Cardiac fibroblast (primary cell): ENCODE results near the gene MAPK12.

Experiments
- DNase-seq, 2 donors: peaks; one replicate each; pipeline versions ENCODE4 v3.0.0 to v3.0.0-alpha.2; 2010; ENCODE audit warnings: low read depth in 2 of 2
- H3K4me3 ChIP-seq, 2 donors: replicated peaks in 1 of 2; 1 replicate in 1 of 2; 2 replicates in 1 of 2; pipeline ENCODE4 v1.5.1; 2011; ENCODE audit warnings: low read depth in 2 of 2, low read length in 2 of 2, mild to moderate bottlenecking in 2 of 2, moderate library complexity in 1 of 2
- CTCF ChIP-seq: IDR thresholded peaks from one replicate; pipeline ENCODE4 v1.5.1; 2011; ENCODE audit warnings: low read depth, mild to moderate bottlenecking, low read length, inconsistent platforms

MAPK12 gene

GRCh38 chr22:50260801-50261614 is 475 bp downstream of the MAPK12 start:
- H3K4me3 ChIP-seq = peak overlapping the region; percentile 63 to 72
- peak; percentile 69 to 71 for DNase-seq
- no peak for TF ChIP-seq CTCF

GRCh38 chr22:50260434-50260800 is 1.1 kb downstream of the MAPK12 start:
- H3K4me3 ChIP-seq = peak overlapping the region; percentile 63 to 72
- TF ChIP-seq CTCF = no peak
- DNase-seq = no peak

- H3K4me3 ChIP-seq = no peak overlapping the region
- no peak for TF ChIP-seq CTCF
- no peak for DNase-seq
These were observed 2.2 kb downstream of the MAPK12 start for GRCh38 chr22:50259302-50259701.

GRCh38 chr22:50258361-50259292 is 2.9 kb downstream of the MAPK12 start:
- no peak for DNase-seq
- no peak overlapping the region for H3K4me3 ChIP-seq
- no peak for TF ChIP-seq CTCF

GRCh38 chr22:50257451-50258360 is 3.8 kb downstream of the MAPK12 start:
- no peak for DNase-seq
- H3K4me3 ChIP-seq = no peak overlapping the region
- TF ChIP-seq CTCF = no peak

- TF ChIP-seq CTCF = no peak
- H3K4me3 ChIP-seq = no peak overlapping the region
- no peak for DNase-seq
These were observed 4.4 kb downstream of the MAPK12 start for GRCh38 chr22:50257041-50257440.
